ENCODE results near the gene NFIB. TPM values are rescaled to one million over a fixed set of nuclear protein-coding genes. Genes with fewer than 3 reads are reported as not detected.

Gene NFIB
- total RNA-seq, 5 donors from 2014 or later (not counting 1 experiment from before 2014, with no cell fraction given), result 0.15 to 0.89 (median 0.39) TPM; not detected in 1

DNA sequence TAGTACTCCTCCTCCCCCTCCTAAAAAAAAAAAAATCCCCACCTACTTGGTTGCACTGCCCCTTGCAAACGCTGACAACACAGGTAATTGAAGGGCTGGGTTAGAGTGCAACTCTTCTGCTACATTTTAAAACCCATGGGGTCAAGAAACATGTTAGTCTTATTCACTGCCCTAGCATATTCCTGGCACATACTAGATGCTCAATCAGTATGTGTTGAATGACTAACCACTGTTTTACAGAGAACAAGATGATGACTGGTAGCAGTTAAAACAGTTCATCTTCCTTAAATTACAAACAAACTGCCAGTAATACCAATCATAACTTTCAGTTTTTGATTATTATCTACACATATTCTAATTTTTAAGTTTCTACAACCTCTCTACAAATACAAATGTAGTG is 124.4 kb downstream of the NFIB start:
- no peaks in the 10 kb centered on the region for H3K9me3 ChIP-seq
- POLR2A ChIA-PET, result no interaction called here
- no peaks in the 10 kb centered on the region for H3K36me3 Mint-ChIP-seq
- no peak overlapping the region for H3K27ac Mint-ChIP-seq
- no peak overlapping the region for H3K27ac ChIP-seq (ENCODE audit: low read length)
- CTCF ChIA-PET, result no interaction called here
- H3K27me3 ChIP-seq (replicated peaks in 1 of 2; ENCODE audit: control insufficient read depth in 2 of 2, extremely low read depth in 1 of 2, insufficient read depth in 2 of 2, low read length in 1 of 2), result no peaks in the 10 kb centered on the region
- peaks cover 0 to 4% of the 10 kb centered on the region in 2 donors for H3K27me3 Mint-ChIP-seq
- H3K4me1 ChIP-seq (ENCODE audit: control insufficient read depth in 1 of 2, extremely low read depth in 1 of 2, insufficient read depth in 2 of 2, low read length in 2 of 2), result no peaks in the 10 kb centered on the region
- no peaks in the 10 kb centered on the region for H3K4me1 Mint-ChIP-seq
- WGBS (ENCODE audit: insufficient coverage), result no CpG with 5 or more reads among the region's 1 CpG
- H3K4me3 Mint-ChIP-seq, result no peak overlapping the region
- no peaks in the 10 kb centered on the region for H3K36me3 ChIP-seq (ENCODE audit: control insufficient read depth in 2 of 2, extremely low read depth in 1 of 2, insufficient read depth in 1 of 2, low read length in 1 of 2)
- ATAC-seq (replicated peaks in 1 of 4) (no peak), DNase-seq (no peak)
- H3K9me3 Mint-ChIP-seq, result no peaks in the 10 kb centered on the region
- H3K4me3 ChIP-seq (ENCODE audit: control insufficient read depth in 1 of 2, extremely low read depth in 1 of 2, low read length in 1 of 2), result no peak overlapping the region

GRCh38 chr9:14189146-14189545 is 124.8 kb downstream of the NFIB start:
- Mint-ChIP-seq H3K4me1 (no peaks in the 10 kb centered on the region), H3K27ac (no peak overlapping the region), H3K4me3 (no peak overlapping the region), H3K27me3 (peaks cover 0 to 4% of the 10 kb centered on the region in 2 donors), H3K9me3 (no peaks in the 10 kb centered on the region), H3K36me3 (no peaks in the 10 kb centered on the region)
- H3K27me3 ChIP-seq (replicated peaks in 1 of 2; ENCODE audit: control insufficient read depth in 2 of 2, extremely low read depth in 1 of 2, insufficient read depth in 2 of 2, low read length in 1 of 2), result no peaks in the 10 kb centered on the region
- no peak overlapping the region for H3K27ac ChIP-seq (ENCODE audit: low read length)
- ATAC-seq (replicated peaks in 1 of 4), result no peak
- no peaks in the 10 kb centered on the region for H3K36me3 ChIP-seq (ENCODE audit: control insufficient read depth in 2 of 2, extremely low read depth in 1 of 2, insufficient read depth in 1 of 2, low read length in 1 of 2)
- H3K4me1 ChIP-seq (ENCODE audit: control insufficient read depth in 1 of 2, extremely low read depth in 1 of 2, insufficient read depth in 2 of 2, low read length in 2 of 2), result no peaks in the 10 kb centered on the region
- H3K4me3 ChIP-seq (ENCODE audit: control insufficient read depth in 1 of 2, extremely low read depth in 1 of 2, low read length in 1 of 2), result no peak overlapping the region
- H3K9me3 ChIP-seq, result no peaks in the 10 kb centered on the region
- WGBS (ENCODE audit: insufficient coverage), result no CpG with 5 or more reads among the region's 4 CpGs
- POLR2A ChIA-PET, result no interaction called here
- DNase-seq, result no peak
- CTCF ChIA-PET, result no interaction called here

DNA sequence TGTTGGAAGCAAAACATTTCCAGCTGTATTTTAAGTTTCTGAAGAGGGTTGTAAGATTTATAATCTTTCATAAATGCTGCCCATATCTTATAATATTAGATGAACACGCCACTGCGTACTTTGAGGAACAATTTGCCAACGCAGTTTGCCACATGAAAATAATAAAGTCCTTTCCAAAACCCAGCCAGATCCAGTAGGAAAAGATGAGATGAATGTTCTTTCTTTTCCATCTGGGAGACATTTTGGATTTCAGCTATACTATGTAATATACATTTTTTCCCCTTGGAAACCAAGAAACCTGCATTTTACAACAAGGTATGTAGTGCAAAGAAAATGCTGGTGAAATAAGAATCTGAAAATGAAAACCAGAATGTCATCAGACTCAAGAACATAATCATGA is 125.4 kb downstream of the NFIB start:
- no peaks in the 10 kb centered on the region for H3K36me3 ChIP-seq (ENCODE audit: control insufficient read depth in 2 of 2, extremely low read depth in 1 of 2, insufficient read depth in 1 of 2, low read length in 1 of 2)
- H3K4me1 ChIP-seq (ENCODE audit: control insufficient read depth in 1 of 2, extremely low read depth in 1 of 2, insufficient read depth in 2 of 2, low read length in 2 of 2), result no peaks in the 10 kb centered on the region
- POLR2A ChIA-PET, result no interaction called here
- H3K36me3 Mint-ChIP-seq, result no peaks in the 10 kb centered on the region
- no peak overlapping the region for H3K4me3 Mint-ChIP-seq
- H3K27ac Mint-ChIP-seq, result no peak overlapping the region
- no peaks in the 10 kb centered on the region for H3K9me3 Mint-ChIP-seq
- CTCF ChIA-PET, result no interaction called here
- peaks cover 0 to 4% of the 10 kb centered on the region in 2 donors for H3K27me3 Mint-ChIP-seq
- ATAC-seq (replicated peaks in 1 of 4) (no peak), DNase-seq (no peak)
- H3K9me3 ChIP-seq, result no peaks in the 10 kb centered on the region
- no peak overlapping the region for H3K4me3 ChIP-seq (ENCODE audit: control insufficient read depth in 1 of 2, extremely low read depth in 1 of 2, low read length in 1 of 2)
- no peaks in the 10 kb centered on the region for H3K27me3 ChIP-seq (replicated peaks in 1 of 2; ENCODE audit: control insufficient read depth in 2 of 2, extremely low read depth in 1 of 2, insufficient read depth in 2 of 2, low read length in 1 of 2)
- no CpG with 5 or more reads among the region's 3 CpGs for WGBS (ENCODE audit: insufficient coverage)
- H3K4me1 Mint-ChIP-seq, result no peaks in the 10 kb centered on the region
- no peak overlapping the region for H3K27ac ChIP-seq (ENCODE audit: low read length)

GRCh38 chr9:14188011-14188410 is 125.9 kb downstream of the NFIB start:
- H3K4me3 ChIP-seq (ENCODE audit: control insufficient read depth in 1 of 2, extremely low read depth in 1 of 2, low read length in 1 of 2), result no peak overlapping the region
- no peak overlapping the region for H3K27ac Mint-ChIP-seq

GRCh38 chr9:14186096-14186495 is 127.8 kb downstream of the NFIB start:
- CTCF ChIA-PET, result no interaction called here
- no peak for ATAC-seq (replicated peaks in 1 of 4)
- no CpG with 5 or more reads among the region's 1 CpG for WGBS (ENCODE audit: insufficient coverage)

More at GRCh38 chr9:14188011-14188410, 125.9 kb downstream of the NFIB start:
- no peak for DNase-seq
- no peaks in the 10 kb centered on the region for H3K4me1 Mint-ChIP-seq
- no peak overlapping the region for H3K27ac ChIP-seq (ENCODE audit: low read length)
- peaks cover 0 to 4% of the 10 kb centered on the region in 2 donors for H3K27me3 Mint-ChIP-seq
- no peaks in the 10 kb centered on the region for H3K9me3 Mint-ChIP-seq
- ChIA-PET CTCF (no interaction called here), POLR2A (no interaction called here)
- no peaks in the 10 kb centered on the region for H3K27me3 ChIP-seq (replicated peaks in 1 of 2; ENCODE audit: control insufficient read depth in 2 of 2, extremely low read depth in 1 of 2, insufficient read depth in 2 of 2, low read length in 1 of 2)
- H3K36me3 ChIP-seq (ENCODE audit: control insufficient read depth in 2 of 2, extremely low read depth in 1 of 2, insufficient read depth in 1 of 2, low read length in 1 of 2), result no peaks in the 10 kb centered on the region
- H3K36me3 Mint-ChIP-seq, result no peaks in the 10 kb centered on the region
- ATAC-seq (replicated peaks in 1 of 4), result no peak
- WGBS (ENCODE audit: insufficient coverage), result no CpG with 5 or more reads among the region's 2 CpGs
- no peak overlapping the region for H3K4me3 Mint-ChIP-seq
- no peaks in the 10 kb centered on the region for H3K9me3 ChIP-seq
- H3K4me1 ChIP-seq (ENCODE audit: control insufficient read depth in 1 of 2, extremely low read depth in 1 of 2, insufficient read depth in 2 of 2, low read length in 2 of 2), result no peaks in the 10 kb centered on the region

GRCh38 chr9:14185016-14185415 is 128.9 kb downstream of the NFIB start:
- Histone ChIP-seq H3K27me3 (replicated peaks in 1 of 2; ENCODE audit: control insufficient read depth in 2 of 2, extremely low read depth in 1 of 2, insufficient read depth in 2 of 2, low read length in 1 of 2) (no peaks in the 10 kb centered on the region), H3K4me1 (ENCODE audit: control insufficient read depth in 1 of 2, extremely low read depth in 1 of 2, insufficient read depth in 2 of 2, low read length in 2 of 2) (no peaks in the 10 kb centered on the region), H3K9me3 (no peaks in the 10 kb centered on the region), H3K36me3 (ENCODE audit: control insufficient read depth in 2 of 2, extremely low read depth in 1 of 2, insufficient read depth in 1 of 2, low read length in 1 of 2) (no peaks in the 10 kb centered on the region), H3K4me3 (ENCODE audit: control insufficient read depth in 1 of 2, extremely low read depth in 1 of 2, low read length in 1 of 2) (no peak overlapping the region), H3K27ac (ENCODE audit: low read length) (no peak overlapping the region)
- no peak for ATAC-seq (replicated peaks in 1 of 4)
- CTCF ChIA-PET, result no interaction called here
- Mint-ChIP-seq H3K4me1 (no peaks in the 10 kb centered on the region), H3K36me3 (no peaks in the 10 kb centered on the region), H3K4me3 (no peak overlapping the region), H3K27me3 (no peaks in the 10 kb centered on the region), H3K27ac (no peak overlapping the region), H3K9me3 (no peaks in the 10 kb centered on the region)
- POLR2A ChIA-PET, result no interaction called here
- WGBS (ENCODE audit: insufficient coverage), result no CpG with 5 or more reads among the region's 2 CpGs
- no peak for DNase-seq

More at GRCh38 chr9:14186096-14186495, 127.8 kb downstream of the NFIB start:
- DNase-seq, result no peak
- no peaks in the 10 kb centered on the region for H3K4me1 ChIP-seq (ENCODE audit: control insufficient read depth in 1 of 2, extremely low read depth in 1 of 2, insufficient read depth in 2 of 2, low read length in 2 of 2)
- H3K4me3 Mint-ChIP-seq, result no peak overlapping the region
- H3K27me3 ChIP-seq (replicated peaks in 1 of 2; ENCODE audit: control insufficient read depth in 2 of 2, extremely low read depth in 1 of 2, insufficient read depth in 2 of 2, low read length in 1 of 2), result no peaks in the 10 kb centered on the region
- H3K9me3 ChIP-seq, result no peaks in the 10 kb centered on the region
- no peaks in the 10 kb centered on the region for H3K4me1 Mint-ChIP-seq
- H3K27ac Mint-ChIP-seq, result no peak overlapping the region
- H3K36me3 Mint-ChIP-seq, result no peaks in the 10 kb centered on the region
- no peak overlapping the region for H3K4me3 ChIP-seq (ENCODE audit: control insufficient read depth in 1 of 2, extremely low read depth in 1 of 2, low read length in 1 of 2)
- POLR2A ChIA-PET, result no interaction called here
- H3K27me3 Mint-ChIP-seq, result no peaks in the 10 kb centered on the region
- no peak overlapping the region for H3K27ac ChIP-seq (ENCODE audit: low read length)
- H3K36me3 ChIP-seq (ENCODE audit: control insufficient read depth in 2 of 2, extremely low read depth in 1 of 2, insufficient read depth in 1 of 2, low read length in 1 of 2), result no peaks in the 10 kb centered on the region
- H3K9me3 Mint-ChIP-seq, result no peaks in the 10 kb centered on the region

GRCh38 chr9:14183001-14183400 is 130.9 kb downstream of the NFIB start:
- Mint-ChIP-seq H3K27ac (no peak overlapping the region), H3K4me3 (no peak overlapping the region), H3K27me3 (no peaks in the 10 kb centered on the region), H3K9me3 (no peaks in the 10 kb centered on the region), H3K4me1 (no peaks in the 10 kb centered on the region), H3K36me3 (no peaks in the 10 kb centered on the region)
- no CpG with 5 or more reads among the region's 1 CpG for WGBS (ENCODE audit: insufficient coverage)
- Histone ChIP-seq H3K4me3 (ENCODE audit: control insufficient read depth in 1 of 2, extremely low read depth in 1 of 2, low read length in 1 of 2) (no peak overlapping the region), H3K27me3 (replicated peaks in 1 of 2; ENCODE audit: control insufficient read depth in 2 of 2, extremely low read depth in 1 of 2, insufficient read depth in 2 of 2, low read length in 1 of 2) (no peaks in the 10 kb centered on the region), H3K36me3 (ENCODE audit: control insufficient read depth in 2 of 2, extremely low read depth in 1 of 2, insufficient read depth in 1 of 2, low read length in 1 of 2) (no peaks in the 10 kb centered on the region), H3K4me1 (ENCODE audit: control insufficient read depth in 1 of 2, extremely low read depth in 1 of 2, insufficient read depth in 2 of 2, low read length in 2 of 2) (no peaks in the 10 kb centered on the region), H3K9me3 (no peaks in the 10 kb centered on the region), H3K27ac (ENCODE audit: low read length) (no peak overlapping the region)
- ChIA-PET POLR2A (no interaction called here), CTCF (no interaction called here)
- DNase-seq (no peak), ATAC-seq (replicated peaks in 1 of 4) (no peak)

Measured in T-cell (primary cell).